ENCODE results near the gene TRMT11. TPM values are rescaled to one million over a fixed set of nuclear protein-coding genes. Genes with fewer than 3 reads are reported as not detected.

TRMT11 gene
- total and polyA plus RNA-seq, 2 of the 13 experiments (the other 11 are each of a cell fraction or from before 2014, with no cell fraction given), result 42.2 to 81.9 TPM

DNA sequence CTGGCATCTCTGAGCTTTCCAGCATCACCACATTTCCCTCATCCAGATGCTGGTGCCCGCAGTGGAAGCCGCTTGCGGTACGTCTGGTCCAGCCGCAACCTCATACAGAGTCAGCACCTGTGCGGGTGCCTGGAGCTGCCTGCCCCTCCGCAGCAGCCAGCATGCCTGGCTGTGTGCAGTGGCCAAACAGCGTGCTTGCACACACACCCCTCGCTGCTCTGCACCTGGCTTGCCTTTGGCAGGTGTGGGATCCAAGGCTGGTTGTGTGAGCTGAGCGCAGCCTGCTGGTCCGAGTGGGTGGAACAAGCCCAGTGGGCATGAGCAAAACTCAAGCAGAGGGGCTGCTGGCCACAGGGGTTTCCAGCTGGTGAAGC is 32.9 kb upstream of the TRMT11 start (continued):
- TF ChIP-seq, protein P1, sequence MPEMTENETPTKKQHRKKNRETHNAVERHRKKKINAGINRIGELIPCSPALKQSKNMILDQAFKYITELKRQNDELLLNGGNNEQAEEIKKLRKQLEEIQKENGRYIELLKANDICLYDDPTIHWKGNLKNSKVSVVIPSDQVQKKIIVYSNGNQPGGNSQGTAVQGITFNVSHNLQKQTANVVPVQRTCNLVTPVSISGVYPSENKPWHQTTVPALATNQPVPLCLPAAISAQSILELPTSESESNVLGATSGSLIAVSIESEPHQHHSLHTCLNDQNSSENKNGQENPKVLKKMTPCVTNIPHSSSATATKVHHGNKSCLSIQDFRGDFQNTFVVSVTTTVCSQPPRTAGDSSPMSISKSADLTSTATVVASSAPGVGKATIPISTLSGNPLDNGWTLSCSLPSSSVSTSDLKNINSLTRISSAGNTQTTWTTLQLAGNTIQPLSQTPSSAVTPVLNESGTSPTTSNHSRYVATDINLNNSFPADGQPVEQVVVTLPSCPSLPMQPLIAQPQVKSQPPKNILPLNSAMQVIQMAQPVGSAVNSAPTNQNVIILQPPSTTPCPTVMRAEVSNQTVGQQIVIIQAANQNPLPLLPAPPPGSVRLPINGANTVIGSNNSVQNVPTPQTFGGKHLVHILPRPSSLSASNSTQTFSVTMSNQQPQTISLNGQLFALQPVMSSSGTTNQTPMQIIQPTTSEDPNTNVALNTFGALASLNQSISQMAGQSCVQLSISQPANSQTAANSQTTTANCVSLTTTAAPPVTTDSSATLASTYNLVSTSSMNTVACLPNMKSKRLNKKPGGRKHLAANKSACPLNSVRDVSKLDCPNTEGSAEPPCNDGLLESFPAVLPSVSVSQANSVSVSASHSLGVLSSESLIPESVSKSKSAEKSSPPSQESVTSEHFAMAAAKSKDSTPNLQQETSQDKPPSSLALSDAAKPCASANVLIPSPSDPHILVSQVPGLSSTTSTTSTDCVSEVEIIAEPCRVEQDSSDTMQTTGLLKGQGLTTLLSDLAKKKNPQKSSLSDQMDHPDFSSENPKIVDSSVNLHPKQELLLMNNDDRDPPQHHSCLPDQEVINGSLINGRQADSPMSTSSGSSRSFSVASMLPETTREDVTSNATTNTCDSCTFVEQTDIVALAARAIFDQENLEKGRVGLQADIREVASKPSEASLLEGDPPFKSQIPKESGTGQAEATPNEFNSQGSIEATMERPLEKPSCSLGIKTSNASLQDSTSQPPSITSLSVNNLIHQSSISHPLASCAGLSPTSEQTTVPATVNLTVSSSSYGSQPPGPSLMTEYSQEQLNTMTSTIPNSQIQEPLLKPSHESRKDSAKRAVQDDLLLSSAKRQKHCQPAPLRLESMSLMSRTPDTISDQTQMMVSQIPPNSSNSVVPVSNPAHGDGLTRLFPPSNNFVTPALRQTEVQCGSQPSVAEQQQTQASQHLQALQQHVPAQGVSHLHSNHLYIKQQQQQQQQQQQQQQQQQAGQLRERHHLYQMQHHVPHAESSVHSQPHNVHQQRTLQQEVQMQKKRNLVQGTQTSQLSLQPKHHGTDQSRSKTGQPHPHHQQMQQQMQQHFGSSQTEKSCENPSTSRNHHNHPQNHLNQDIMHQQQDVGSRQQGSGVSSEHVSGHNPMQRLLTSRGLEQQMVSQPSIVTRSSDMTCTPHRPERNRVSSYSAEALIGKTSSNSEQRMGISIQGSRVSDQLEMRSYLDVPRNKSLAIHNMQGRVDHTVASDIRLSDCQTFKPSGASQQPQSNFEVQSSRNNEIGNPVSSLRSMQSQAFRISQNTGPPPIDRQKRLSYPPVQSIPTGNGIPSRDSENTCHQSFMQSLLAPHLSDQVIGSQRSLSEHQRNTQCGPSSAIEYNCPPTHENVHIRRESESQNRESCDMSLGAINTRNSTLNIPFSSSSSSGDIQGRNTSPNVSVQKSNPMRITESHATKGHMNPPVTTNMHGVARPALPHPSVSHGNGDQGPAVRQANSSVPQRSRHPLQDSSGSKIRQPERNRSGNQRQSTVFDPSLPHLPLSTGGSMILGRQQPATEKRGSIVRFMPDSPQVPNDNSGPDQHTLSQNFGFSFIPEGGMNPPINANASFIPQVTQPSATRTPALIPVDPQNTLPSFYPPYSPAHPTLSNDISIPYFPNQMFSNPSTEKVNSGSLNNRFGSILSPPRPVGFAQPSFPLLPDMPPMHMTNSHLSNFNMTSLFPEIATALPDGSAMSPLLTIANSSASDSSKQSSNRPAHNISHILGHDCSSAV (CRISPR knock-in tag; IDR thresholded peaks at IDR 0.05; ENCODE audit: borderline replicate concordance), result no peak
- no peak for TF ChIP-seq ZNF777 (CRISPR knock-in tag; IDR thresholded peaks at IDR 0.05)
- no peak for TF ChIP-seq MAFF (IDR thresholded peaks at IDR 0.05; ENCODE audit: low read depth, low read length)
- TF ChIP-seq ZNF781 (CRISPR knock-in tag; IDR thresholded peaks at IDR 0.05; ENCODE audit: borderline replicate concordance, not compliant biosample characterization), result no peak
- no peak for TF ChIP-seq RAD51 (IDR thresholded peaks at IDR 0.05; ENCODE audit: borderline replicate concordance)
- no peak for TF ChIP-seq ZNF660 (CRISPR knock-in tag; IDR thresholded peaks at IDR 0.05; ENCODE audit: borderline replicate concordance, low read depth)
- TF ChIP-seq, protein P2, sequence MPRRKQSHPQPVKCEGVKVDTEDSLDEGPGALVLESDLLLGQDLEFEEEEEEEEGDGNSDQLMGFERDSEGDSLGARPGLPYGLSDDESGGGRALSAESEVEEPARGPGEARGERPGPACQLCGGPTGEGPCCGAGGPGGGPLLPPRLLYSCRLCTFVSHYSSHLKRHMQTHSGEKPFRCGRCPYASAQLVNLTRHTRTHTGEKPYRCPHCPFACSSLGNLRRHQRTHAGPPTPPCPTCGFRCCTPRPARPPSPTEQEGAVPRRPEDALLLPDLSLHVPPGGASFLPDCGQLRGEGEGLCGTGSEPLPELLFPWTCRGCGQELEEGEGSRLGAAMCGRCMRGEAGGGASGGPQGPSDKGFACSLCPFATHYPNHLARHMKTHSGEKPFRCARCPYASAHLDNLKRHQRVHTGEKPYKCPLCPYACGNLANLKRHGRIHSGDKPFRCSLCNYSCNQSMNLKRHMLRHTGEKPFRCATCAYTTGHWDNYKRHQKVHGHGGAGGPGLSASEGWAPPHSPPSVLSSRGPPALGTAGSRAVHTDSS (CRISPR knock-in tag; conservative IDR thresholded peaks at IDR 0.05), result no peak
- no peak for TF ChIP-seq SP5 (CRISPR knock-in tag; IDR thresholded peaks at IDR 0.05; ENCODE audit: borderline replicate concordance, low read depth)
- peak; percentile 52; the same call in 1 of the 2 replicates for TF ChIP-seq MTA1 (CRISPR knock-in tag; IDR thresholded peaks at IDR 0.05; ENCODE audit: borderline replicate concordance)
- no peak for TF ChIP-seq SKI (IDR thresholded peaks at IDR 0.05; ENCODE audit: partially characterized antibody)
- TF ChIP-seq, protein P3, sequence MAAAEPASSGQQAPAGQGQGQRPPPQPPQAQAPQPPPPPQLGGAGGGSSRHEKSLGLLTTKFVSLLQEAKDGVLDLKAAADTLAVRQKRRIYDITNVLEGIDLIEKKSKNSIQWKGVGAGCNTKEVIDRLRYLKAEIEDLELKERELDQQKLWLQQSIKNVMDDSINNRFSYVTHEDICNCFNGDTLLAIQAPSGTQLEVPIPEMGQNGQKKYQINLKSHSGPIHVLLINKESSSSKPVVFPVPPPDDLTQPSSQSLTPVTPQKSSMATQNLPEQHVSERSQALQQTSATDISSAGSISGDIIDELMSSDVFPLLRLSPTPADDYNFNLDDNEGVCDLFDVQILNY (CRISPR knock-in tag; conservative IDR thresholded peaks at IDR 0.05), result no peak
- TF ChIP-seq, protein P4, sequence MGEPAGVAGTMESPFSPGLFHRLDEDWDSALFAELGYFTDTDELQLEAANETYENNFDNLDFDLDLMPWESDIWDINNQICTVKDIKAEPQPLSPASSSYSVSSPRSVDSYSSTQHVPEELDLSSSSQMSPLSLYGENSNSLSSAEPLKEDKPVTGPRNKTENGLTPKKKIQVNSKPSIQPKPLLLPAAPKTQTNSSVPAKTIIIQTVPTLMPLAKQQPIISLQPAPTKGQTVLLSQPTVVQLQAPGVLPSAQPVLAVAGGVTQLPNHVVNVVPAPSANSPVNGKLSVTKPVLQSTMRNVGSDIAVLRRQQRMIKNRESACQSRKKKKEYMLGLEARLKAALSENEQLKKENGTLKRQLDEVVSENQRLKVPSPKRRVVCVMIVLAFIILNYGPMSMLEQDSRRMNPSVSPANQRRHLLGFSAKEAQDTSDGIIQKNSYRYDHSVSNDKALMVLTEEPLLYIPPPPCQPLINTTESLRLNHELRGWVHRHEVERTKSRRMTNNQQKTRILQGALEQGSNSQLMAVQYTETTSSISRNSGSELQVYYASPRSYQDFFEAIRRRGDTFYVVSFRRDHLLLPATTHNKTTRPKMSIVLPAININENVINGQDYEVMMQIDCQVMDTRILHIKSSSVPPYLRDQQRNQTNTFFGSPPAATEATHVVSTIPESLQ (CRISPR knock-in tag; conservative IDR thresholded peaks at IDR 0.05), result no peak
- TF ChIP-seq, protein P5, sequence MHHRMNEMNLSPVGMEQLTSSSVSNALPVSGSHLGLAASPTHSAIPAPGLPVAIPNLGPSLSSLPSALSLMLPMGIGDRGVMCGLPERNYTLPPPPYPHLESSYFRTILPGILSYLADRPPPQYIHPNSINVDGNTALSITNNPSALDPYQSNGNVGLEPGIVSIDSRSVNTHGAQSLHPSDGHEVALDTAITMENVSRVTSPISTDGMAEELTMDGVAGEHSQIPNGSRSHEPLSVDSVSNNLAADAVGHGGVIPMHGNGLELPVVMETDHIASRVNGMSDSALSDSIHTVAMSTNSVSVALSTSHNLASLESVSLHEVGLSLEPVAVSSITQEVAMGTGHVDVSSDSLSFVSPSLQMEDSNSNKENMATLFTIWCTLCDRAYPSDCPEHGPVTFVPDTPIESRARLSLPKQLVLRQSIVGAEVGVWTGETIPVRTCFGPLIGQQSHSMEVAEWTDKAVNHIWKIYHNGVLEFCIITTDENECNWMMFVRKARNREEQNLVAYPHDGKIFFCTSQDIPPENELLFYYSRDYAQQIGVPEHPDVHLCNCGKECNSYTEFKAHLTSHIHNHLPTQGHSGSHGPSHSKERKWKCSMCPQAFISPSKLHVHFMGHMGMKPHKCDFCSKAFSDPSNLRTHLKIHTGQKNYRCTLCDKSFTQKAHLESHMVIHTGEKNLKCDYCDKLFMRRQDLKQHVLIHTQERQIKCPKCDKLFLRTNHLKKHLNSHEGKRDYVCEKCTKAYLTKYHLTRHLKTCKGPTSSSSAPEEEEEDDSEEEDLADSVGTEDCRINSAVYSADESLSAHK (CRISPR knock-in tag; IDR thresholded peaks at IDR 0.05; ENCODE audit: borderline replicate concordance), result no peak
- TF ChIP-seq ZNF557 (CRISPR knock-in tag; IDR thresholded peaks at IDR 0.05), result no peak
- TF ChIP-seq HES4 (CRISPR knock-in tag; IDR thresholded peaks at IDR 0.05; ENCODE audit: borderline replicate concordance), result no peak

Measured in HepG2 (cell line).